Transverse colon (tissue), 4 donors: ENCODE data around the gene DIS3L.

Experiments used
- POLR2A ChIP-seq: fragments of 450-650 bp; IDR thresholded peaks from one replicate; pipeline ENCODE4 v1.6.1; 2016; ENCODE audit warnings: antibody characterized with exemption, mild to moderate bottlenecking, moderate library complexity
- POLR2AphosphoS5 ChIP-seq, 3 donors: sonication (generic); formaldehyde crosslinking; IDR thresholded peaks; one replicate each; pipeline ENCODE4 v1.6.1; 2016; ENCODE audit warnings: antibody characterized with exemption in 3 of 3
- TF ChIP-seq, protein P1 (sequence below), 5 experiments: fragments of 200-600 bp in 3 of 5; fragments of 450-650 bp in 2 of 5; sonication (generic) in 3 of 5; IDR thresholded peaks; 1 replicate in 2 of 5; 2 replicates in 3 of 5; pipeline ENCODE4 v1.5.1; 2016 to 2017; ENCODE audit warnings: antibody characterized with exemption in 5 of 5, inconsistent platforms in 3 of 5, mild to moderate bottlenecking in 2 of 5, moderate library complexity in 1 of 5

DNA sequence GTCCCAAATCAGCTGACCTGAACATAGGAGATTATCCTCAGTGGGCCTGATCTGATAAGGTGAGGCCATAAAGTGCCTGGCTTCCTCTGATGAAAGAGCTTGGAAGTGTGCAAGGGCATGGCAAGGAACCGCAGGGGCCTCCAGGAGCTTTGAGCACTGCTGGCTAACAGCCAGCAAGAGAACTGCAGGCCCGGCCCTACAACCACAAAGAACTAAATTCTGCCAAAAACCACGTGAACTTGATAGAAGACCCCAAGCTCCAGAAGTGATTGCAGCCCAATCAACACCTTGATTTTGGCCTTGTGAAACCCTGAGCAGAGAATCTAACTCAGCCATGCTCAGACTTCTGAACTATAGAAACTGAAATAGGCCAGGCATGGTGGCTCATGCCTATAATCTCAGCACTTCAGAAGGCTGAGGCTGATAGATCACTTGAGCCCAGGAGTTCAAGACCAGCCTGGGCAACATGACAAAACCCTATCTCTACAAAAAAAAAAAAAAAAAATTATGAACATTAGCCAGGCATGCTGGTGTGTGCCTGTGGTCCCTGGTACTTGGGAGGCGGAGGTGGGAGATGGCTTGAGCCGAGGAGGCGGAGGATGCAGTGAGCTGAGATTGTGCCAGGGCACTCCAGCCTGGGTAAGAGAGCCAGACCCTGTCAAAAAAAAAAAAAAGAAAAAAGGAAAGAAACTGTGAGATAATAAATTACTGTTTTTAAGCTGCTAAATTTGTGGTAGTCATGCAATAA, 7.7 kb upstream of the DIS3L start:
- TF ChIP-seq POLR2A = no peak
- TF ChIP-seq, protein P1, sequence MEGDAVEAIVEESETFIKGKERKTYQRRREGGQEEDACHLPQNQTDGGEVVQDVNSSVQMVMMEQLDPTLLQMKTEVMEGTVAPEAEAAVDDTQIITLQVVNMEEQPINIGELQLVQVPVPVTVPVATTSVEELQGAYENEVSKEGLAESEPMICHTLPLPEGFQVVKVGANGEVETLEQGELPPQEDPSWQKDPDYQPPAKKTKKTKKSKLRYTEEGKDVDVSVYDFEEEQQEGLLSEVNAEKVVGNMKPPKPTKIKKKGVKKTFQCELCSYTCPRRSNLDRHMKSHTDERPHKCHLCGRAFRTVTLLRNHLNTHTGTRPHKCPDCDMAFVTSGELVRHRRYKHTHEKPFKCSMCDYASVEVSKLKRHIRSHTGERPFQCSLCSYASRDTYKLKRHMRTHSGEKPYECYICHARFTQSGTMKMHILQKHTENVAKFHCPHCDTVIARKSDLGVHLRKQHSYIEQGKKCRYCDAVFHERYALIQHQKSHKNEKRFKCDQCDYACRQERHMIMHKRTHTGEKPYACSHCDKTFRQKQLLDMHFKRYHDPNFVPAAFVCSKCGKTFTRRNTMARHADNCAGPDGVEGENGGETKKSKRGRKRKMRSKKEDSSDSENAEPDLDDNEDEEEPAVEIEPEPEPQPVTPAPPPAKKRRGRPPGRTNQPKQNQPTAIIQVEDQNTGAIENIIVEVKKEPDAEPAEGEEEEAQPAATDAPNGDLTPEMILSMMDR (IDR thresholded peaks at IDR 0.05) = no peak
- TF ChIP-seq POLR2AphosphoS5 (IDR thresholded peaks at IDR 0.05) = no peak
